H1 (cell line): ENCODE data around the gene TTC38. TPM values are rescaled to one million over a fixed set of nuclear protein-coding genes. Genes with fewer than 3 reads are reported as not detected.

Source experiments
- CTCF ChIA-PET: fragments of 300-600 bp; sonication (Branson Sonifier 250); formaldehyde crosslinking; loops from one replicate; lab custom pipeline; 2021; ENCODE audit not compliant: partially characterized antibody; lab: Charles Lee
- POLR2A ChIA-PET: fragments of 300-600 bp; sonication (Branson Sonifier 250); formaldehyde crosslinking; loops from one replicate; lab custom pipeline; 2021; ENCODE audit warnings: inconsistent platforms; ENCODE audit not compliant: partially characterized antibody; lab: Charles Lee
- DNase-seq, 2 experiments: peaks; one replicate each; pipeline versions ENCODE4 v3.0.0 to v3.0.0-alpha.2; 2010 to 2022; ENCODE audit warnings: low spot score in 2 of 2, low read depth in 1 of 2, mixed read lengths in 1 of 2
- FAIRE-seq: peaks from 2 replicates; lab custom pipeline; 2011; peaks lifted over from hg19 to GRCh38; lab: Jason Lieb, UNC
- H2AFZ ChIP-seq: 2 replicates; pipeline ENCODE4 v1.8.1; 2012; ENCODE audit warnings: low read length, inconsistent platforms
- H2AK5ac ChIP-seq: 2 replicates; pipeline ENCODE4 v1.6.1; 2013; ENCODE audit warnings: low read depth, low read length
- H2BK120ac ChIP-seq: replicated peaks from 2 replicates; pipeline ENCODE3; 2013; ENCODE audit warnings: low read depth, low read length, inconsistent platforms
- H2BK12ac ChIP-seq: 2 replicates; pipeline ENCODE4 v1.6.1; 2013; ENCODE audit warnings: low read depth, low read length
- H2BK15ac ChIP-seq: 2 replicates; pipeline ENCODE4 v1.6.1; 2013; ENCODE audit warnings: low read length
- H2BK20ac ChIP-seq: 2 replicates; pipeline ENCODE4 v1.6.1; 2013; ENCODE audit warnings: low read length
- H2BK5ac ChIP-seq: 2 replicates; pipeline ENCODE4 v1.6.1; 2013; ENCODE audit warnings: low read depth, low read length
- H3K14ac ChIP-seq: 2 replicates; pipeline ENCODE4 v1.6.1; 2013; ENCODE audit warnings: inconsistent platforms; ENCODE audit not compliant: insufficient read length
- H3K18ac ChIP-seq: 2 replicates; pipeline ENCODE4 v1.6.1; 2013; ENCODE audit warnings: low read length; ENCODE audit errors: extremely low read depth
- H3K23ac ChIP-seq: 2 replicates; pipeline ENCODE4 v1.6.1; 2013; ENCODE audit warnings: inconsistent platforms; ENCODE audit not compliant: insufficient read length
- H3K23me2 ChIP-seq: 2 replicates; pipeline ENCODE4 v1.6.1; 2013; ENCODE audit warnings: low read depth, low read length
- H3K27ac ChIP-seq: 2 replicates; pipeline ENCODE4 v1.6.1; 2011; ENCODE audit warnings: low read depth, low read length, inconsistent platforms
- H3K27me3 ChIP-seq, 4 experiments: replicated peaks in 1 of 4; 1 replicate in 1 of 4; 2 replicates in 3 of 4; pipeline versions ENCODE4 v1.6.1 to v1.8.1; 2011 to 2013; ENCODE audit warnings: low read length in 3 of 4, mild to moderate bottlenecking in 3 of 4, inconsistent platforms in 2 of 4, mixed read lengths in 2 of 4, moderate library complexity in 1 of 4; ENCODE audit not compliant: control insufficient read depth in 3 of 4, insufficient read depth in 3 of 4; ENCODE audit errors: extremely low read depth in 1 of 4
- H3K36me3 ChIP-seq, 4 experiments: 2 replicates each; pipeline versions ENCODE4 v1.6.1 to v1.8.1; 2011 to 2013; ENCODE audit warnings: mild to moderate bottlenecking in 4 of 4, low read length in 3 of 4, moderate library complexity in 2 of 4, control low read depth in 1 of 4, inconsistent platforms in 1 of 4; ENCODE audit not compliant: insufficient read depth in 4 of 4, control insufficient read depth in 2 of 4
- H3K4ac ChIP-seq: replicated peaks from 2 replicates; pipeline ENCODE3; 2013; ENCODE audit warnings: low read length, low read depth, mixed read lengths, inconsistent platforms; ENCODE audit not compliant: insufficient read length
- H3K4me1 ChIP-seq, 4 experiments: replicated peaks in 1 of 4; 1 replicate in 1 of 4; 2 replicates in 3 of 4; pipeline versions ENCODE4 v1.6.1 to v1.8.1; 2011 to 2013; ENCODE audit warnings: low read length in 3 of 4, inconsistent platforms in 2 of 4, mixed read lengths in 1 of 4; ENCODE audit not compliant: insufficient read depth in 4 of 4, control insufficient read depth in 3 of 4
- H3K4me2 ChIP-seq, 2 experiments: 2 replicates each; pipeline versions ENCODE4 v1.6.1 to v1.8.1; 2011 to 2013; ENCODE audit warnings: low read depth in 2 of 2, low read length in 2 of 2, control low read depth in 1 of 2, inconsistent platforms in 1 of 2, mild to moderate bottlenecking in 1 of 2; ENCODE audit not compliant: insufficient read depth in 1 of 2
- H3K4me3 ChIP-seq, 4 experiments: fragments of 200-600, 300-600 bp in 1 of 4; sonication (generic), shearing (Covaris generic), sonication (Bioruptor Twin) in 1 of 4; 2 replicates each; pipeline versions ENCODE4 v1.5.1 to v1.8.1; 2011 to 2016; ENCODE audit warnings: low read length in 4 of 4, low read depth in 3 of 4, control low read depth in 2 of 4, inconsistent platforms in 2 of 4, mild to moderate bottlenecking in 2 of 4, mixed read lengths in 1 of 4, moderate library complexity in 1 of 4; ENCODE audit not compliant: insufficient read depth in 2 of 4; ENCODE audit errors: extremely low read depth in 1 of 4
- H3K56ac ChIP-seq: replicated peaks from 2 replicates; pipeline ENCODE3; 2013; ENCODE audit warnings: low read depth, mild to moderate bottlenecking, mixed read lengths, low read length, inconsistent platforms; ENCODE audit not compliant: insufficient read length
- H3K79me1 ChIP-seq: 2 replicates; pipeline ENCODE4 v1.6.1; 2013; ENCODE audit warnings: low read depth, low read length, control low read depth
- H3K79me2 ChIP-seq, 2 experiments: 2 replicates each; pipeline versions ENCODE4 v1.6.1 to v1.8.1; 2012 to 2013; ENCODE audit warnings: low read length in 2 of 2, mild to moderate bottlenecking in 2 of 2, inconsistent platforms in 1 of 2; ENCODE audit not compliant: insufficient read depth in 2 of 2, control insufficient read depth in 1 of 2
- H3K9ac ChIP-seq, 4 experiments: replicated peaks in 1 of 4; 1 replicate in 1 of 4; 2 replicates in 3 of 4; pipeline versions ENCODE4 v1.6.1 to v1.8.1; 2011 to 2013; ENCODE audit warnings: low read depth in 3 of 4, low read length in 3 of 4, control low read depth in 2 of 4, mild to moderate bottlenecking in 2 of 4, moderate library complexity in 2 of 4, inconsistent platforms in 1 of 4; ENCODE audit errors: extremely low read depth in 1 of 4
- H3K9me3 ChIP-seq, 2 experiments: 2 replicates each; pipeline versions ENCODE4 v1.6.1 to v1.8.1; 2012 to 2013; ENCODE audit warnings: mild to moderate bottlenecking in 2 of 2, moderate library complexity in 2 of 2, control low read depth in 1 of 2, inconsistent platforms in 1 of 2, low read depth in 1 of 2, low read length in 1 of 2, mixed read lengths in 1 of 2; ENCODE audit not compliant: insufficient read depth in 2 of 2
- H4K20me1 ChIP-seq, 2 experiments: replicated peaks in 1 of 2; 2 replicates each; pipeline versions ENCODE3 to v1.8.1; 2011 to 2013; ENCODE audit warnings: inconsistent platforms in 2 of 2, low read length in 2 of 2, mild to moderate bottlenecking in 1 of 2; ENCODE audit not compliant: insufficient read depth in 2 of 2, control insufficient read depth in 1 of 2
- H4K5ac ChIP-seq: 2 replicates; pipeline ENCODE4 v1.6.1; 2013; ENCODE audit warnings: low read length, low read depth, mixed read lengths, inconsistent platforms; ENCODE audit not compliant: insufficient read length
- H4K8ac ChIP-seq: 2 replicates; pipeline ENCODE4 v1.8.0; 2013; ENCODE audit warnings: mild to moderate bottlenecking, moderate library complexity, low read length, inconsistent platforms; ENCODE audit not compliant: insufficient read depth; ENCODE audit errors: extremely low read depth
- H4K91ac ChIP-seq: replicated peaks from 2 replicates; pipeline ENCODE3; 2013; ENCODE audit warnings: low read length, mixed read lengths, inconsistent platforms; ENCODE audit not compliant: insufficient read length
- WGBS, 2 experiments: shearing (Covaris generic) in 1 of 2; methylation state at CpG; one replicate each; pipeline versions ENCODE4 v1.1.6 to v1.1.7; 2013 to 2015; ENCODE audit warnings: low lambda C conversion rate in 2 of 2, mixed read lengths in 2 of 2, inconsistent platforms in 1 of 2, low coverage in 1 of 2, missing lambda C conversion rate in 1 of 2; ENCODE audit not compliant: insufficient replicate concordance in 2 of 2, insufficient coverage in 1 of 2, insufficient read length in 1 of 2; ENCODE audit errors: extremely low coverage in 1 of 2, missing lambda C conversion rate in 1 of 2; 5-methylcytosine and 5-hydroxymethylcytosine counted together
- polyA plus RNA-seq, 7 experiments: library from polyadenylated mRNA; depleted of rRNA in 3 of 7; stranded (reverse) in 5 of 7; unstranded in 2 of 7; fragments of >200 nt in 5 of 7; fragments of 200-250 nt in 2 of 7; gene quantifications; 1 replicate in 5 of 7; 2 replicates in 1 of 7; 4 replicates in 1 of 7; pipeline versions ENCODE4 v1.2.1 to v1.2.3, GENCODE V29; 2011 to 2013; ENCODE audit warnings: missing spikeins in 2 of 7, mixed read lengths in 2 of 7
- total RNA-seq: library from RNA; stranded (reverse); fragmentation: NEBNext Ultra II Directional; extraction: Animal tissue kit (Norgen Biotek cat#: 25700); gene quantifications from 2 replicates; pipeline ENCODE4 v1.2.1, GENCODE V29; 2021

The TTC38 gene
- total and polyA plus RNA-seq, 2 of the 8 experiments (the other 6 are each of a cell fraction or from before 2014, with no cell fraction given), result 25.3 to 34.8 TPM

DNA sequence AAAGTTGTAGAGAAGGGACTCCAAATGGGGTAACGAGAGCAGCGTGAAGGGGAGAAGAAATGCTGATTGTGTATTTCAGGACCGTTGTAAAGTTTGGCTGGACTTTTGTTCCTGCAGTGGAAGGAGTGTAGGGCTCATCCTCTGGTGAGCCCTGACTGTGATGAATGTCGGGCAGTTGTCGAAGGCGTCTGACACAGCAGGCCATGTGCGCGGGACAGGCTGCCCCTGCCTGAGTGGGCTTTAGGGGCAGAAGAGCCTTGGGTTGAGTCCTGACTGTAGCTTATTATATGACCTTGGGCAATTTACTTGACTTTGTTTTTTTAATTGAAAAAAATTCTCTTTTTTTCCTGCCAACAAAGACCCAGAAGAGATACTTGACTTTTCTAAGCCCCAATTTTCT is 70.8 kb downstream of the TTC38 start:
- Histone ChIP-seq H3K56ac (no peak overlapping the region), H4K91ac (no peak overlapping the region), H3K4me3 (no peak overlapping the region), H3K36me3 (peaks cover 15 to 51% (median 31%) of the 10 kb centered on the region in 4 experiments), H3K9ac (no peak overlapping the region), H2BK20ac (no peak overlapping the region), H2BK12ac (no peak overlapping the region), H2AK5ac (no peak overlapping the region), H3K9me3 (no peaks in the 10 kb centered on the region), H2BK5ac (no peak overlapping the region), H2BK120ac (no peak overlapping the region), H3K27me3 (no peaks in the 10 kb centered on the region), H2AFZ (no peak overlapping the region), H3K4me2 (no peak overlapping the region), H2BK15ac (no peak overlapping the region), H3K79me2 (peaks cover 9 to 35% of the 10 kb centered on the region in 2 experiments), H3K23me2 (0 out of 2 replicates have a peak, but pooled peaks cover 2% of the 10 kb centered on the region), H4K20me1 (peaks cover 7 to 13% of the 10 kb centered on the region in 2 experiments), H3K79me1 (peaks cover 12% of the 10 kb centered on the region), H3K4me1 (peaks cover 0 to 4% (median 3%) of the 10 kb centered on the region in 4 experiments; a peak in 3 of 7 replicates), H4K8ac (no peak overlapping the region), H3K27ac (no peak overlapping the region), H3K18ac (no peak overlapping the region), H3K14ac (no peak overlapping the region), H3K4ac (no peak overlapping the region), H4K5ac (no peak overlapping the region), H3K23ac (no peak overlapping the region)
- WGBS, 2 experiments, result 89% methylated on average over 8 of the region's 8 CpGs; no CpG with 5 or more reads in 1 of the 2 experiments
- CTCF ChIA-PET, result interaction anchor here (0.9 to 1.9 kb wide), 2 partner anchors 23 to 29 kb away, joined by 3 to 7 read pairs; no protein-coding TSS in a partner anchor
- DNase-seq (no peak), FAIRE-seq (no peak)
- POLR2A ChIA-PET, result interaction anchor here (1.0 to 2.0 kb wide), 4 partner anchors 12 to 195 kb away, joined by 3 to 6 read pairs (median 3); no protein-coding TSS in a partner anchor
